OCI-LY7 (cell line): Measurements from ENCODE around the gene MRPL20. TPM values are rescaled to one million over a fixed set of nuclear protein-coding genes. Genes with fewer than 3 reads are reported as not detected.
A peak's percentile ranks its signal among the peaks of the same experiment; 100 is the strongest.

Experiments
- BruUV-seq: library from RNA; stranded (reverse); fragments of 400-500 nt; replicated peaks from 2 replicates; lab custom pipeline; 2021; lab: Mats Ljungman, UMichigan
- CTCF ChIA-PET: fragments of 300-600 bp; sonication (Branson Sonifier 250); formaldehyde crosslinking; loops from one replicate; lab custom pipeline; 2022; ENCODE audit warnings: antibody characterized with exemption; ENCODE audit not compliant: unreplicated experiment; lab: Charles Lee
- POLR2A ChIA-PET: fragments of 300-600 bp; sonication (Branson Sonifier 250); formaldehyde crosslinking; loops from one replicate; lab custom pipeline; 2022; ENCODE audit warnings: antibody characterized with exemption; lab: Charles Lee
- DNase-seq: peaks from one replicate; pipeline ENCODE4 v3.0.0-alpha.2; 2015; ENCODE audit warnings: low spot score
- H2AFZ ChIP-seq: fragments of 200-600 bp; sonication (generic), shearing (Covaris generic); 2 replicates; pipeline ENCODE4 v1.6.1; 2014; ENCODE audit warnings: mild to moderate bottlenecking, antibody characterized with exemption, low read length, moderate library complexity
- H3K27ac ChIP-seq: fragments of 200-600 bp; sonication (generic); 2 replicates; pipeline ENCODE4 v1.5.1; 2014; ENCODE audit warnings: mixed run types, low read depth, mild to moderate bottlenecking, moderate library complexity, low read length, inconsistent platforms; ENCODE audit not compliant: poor library complexity, severe bottlenecking
- H3K36me3 ChIP-seq: fragments of 200-600 bp; sonication (generic); 2 replicates; pipeline ENCODE4 v1.6.1; 2014; ENCODE audit warnings: mild to moderate bottlenecking, antibody characterized with exemption, low read length, moderate library complexity, mixed read lengths; ENCODE audit not compliant: insufficient read depth
- H3K4me1 ChIP-seq: fragments of 200-600 bp; sonication (generic); 2 replicates; pipeline ENCODE4 v1.5.1; 2014; ENCODE audit warnings: mild to moderate bottlenecking, low read length; ENCODE audit not compliant: insufficient read depth, poor library complexity, severe bottlenecking
- H3K4me2 ChIP-seq: fragments of 200-600 bp; sonication (generic); 2 replicates; pipeline ENCODE4 v1.6.1; 2014; ENCODE audit warnings: mild to moderate bottlenecking, low read length
- H3K4me3 ChIP-seq: fragments of 200-600 bp; sonication (generic); 2 replicates; pipeline ENCODE4 v1.5.1; 2014; ENCODE audit warnings: mild to moderate bottlenecking, low read depth, low read length; ENCODE audit not compliant: poor library complexity, severe bottlenecking
- H3K79me2 ChIP-seq: fragments of 200-600 bp; sonication (generic); 2 replicates; pipeline ENCODE4 v1.6.1; 2016; ENCODE audit warnings: low read depth, mild to moderate bottlenecking, low read length, moderate library complexity, mixed read lengths; ENCODE audit not compliant: insufficient read depth
- H3K9me2 ChIP-seq: fragments of 200-600 bp; sonication (generic); 2 replicates; pipeline ENCODE4 v1.6.1; 2016; ENCODE audit warnings: mild to moderate bottlenecking, low read length, mixed read lengths; ENCODE audit not compliant: insufficient read depth
- H3K9me3 ChIP-seq: fragments of 200-600 bp; sonication (generic); 2 replicates; pipeline ENCODE4 v1.6.1; 2014; ENCODE audit warnings: mild to moderate bottlenecking, mixed run types, low read length, mixed read lengths
- H4K20me1 ChIP-seq: fragments of 200-600 bp; sonication (generic); 2 replicates; pipeline ENCODE4 v1.6.1; 2014; ENCODE audit warnings: mild to moderate bottlenecking, antibody characterized with exemption, low read length, moderate library complexity, mixed read lengths; ENCODE audit not compliant: insufficient read depth
- CTCF ChIP-seq: fragments of 200-600 bp; sonication (generic); conservative IDR thresholded peaks from 2 replicates; pipeline ENCODE4 v1.5.1; 2014; ENCODE audit warnings: mild to moderate bottlenecking, antibody characterized with exemption, low read length, moderate library complexity, mixed read lengths
- EZH2phosphoT487 ChIP-seq: fragments of 200-600 bp; sonication (generic); IDR thresholded peaks from 2 replicates; pipeline ENCODE4 v1.6.1; 2018; ENCODE audit warnings: low read depth, borderline replicate concordance, mild to moderate bottlenecking, mixed run types, antibody characterized with exemption, low read length, moderate library complexity, mixed read lengths
- intact Hi-C: fragments of 100-400 bp; cut with micrococcal nuclease; formaldehyde crosslinking; loops from one replicate; pipeline ENCODE4 v1.10.0; 2022; ENCODE audit not compliant: unreplicated experiment
- total RNA-seq, 2 experiments: library from RNA; depleted of rRNA in 1 of 2; stranded (reverse); fragments of >200 nt in 1 of 2; shearing (Covaris generic) in 1 of 2; gene quantifications; 2 replicates each; pipeline ENCODE4 v1.2.3, GENCODE V29; 2014 to 2022

Gene MRPL20
- total RNA-seq, 2 experiments from 2014 or later: 143 to 165 TPM

GRCh38 chr1:1442069-1442770 is 35.1 kb upstream of the MRPL20 start:
- intact Hi-C loops: loop anchor here (5.0 kb wide), 1 partner anchor 60 kb away; no protein-coding TSS in a partner anchor
- Histone ChIP-seq H3K9me2 (no peaks in the 10 kb centered on the region), H2AFZ (no peak overlapping the region), H3K36me3 (no peaks in the 10 kb centered on the region), H3K79me2 (no peaks in the 10 kb centered on the region), H3K27ac (no peak overlapping the region), H4K20me1 (no peaks in the 10 kb centered on the region), H3K4me1 (no peaks in the 10 kb centered on the region), H3K9me3 (no peaks in the 10 kb centered on the region), H3K4me2 (no peak overlapping the region), H3K4me3 (no peak overlapping the region)
- DNase-seq: no peak
- CTCF ChIA-PET: no interaction called here
- BruUV-seq: no TSS peak
- TF ChIP-seq EZH2phosphoT487: no peak
- no peak for TF ChIP-seq CTCF
- POLR2A ChIA-PET: no interaction called here

GRCh38 chr1:1441002-1441888 is 34.2 kb upstream of the MRPL20 start:
- no peak overlapping the region for H3K4me2 ChIP-seq

More at GRCh38 chr1:1441002-1441888, 34.2 kb upstream of the MRPL20 start:
- TF ChIP-seq EZH2phosphoT487 (no peak), CTCF (peak; percentile 82)
- H2AFZ ChIP-seq: no peak overlapping the region
- H3K9me3 ChIP-seq: no peaks in the 10 kb centered on the region
- DNase-seq: peak; percentile 52
- intact Hi-C loops: loop anchor here (5.0 kb wide), 1 partner anchor 61 kb away; no protein-coding TSS in a partner anchor
- POLR2A ChIA-PET: no interaction called here
- H3K9me2 ChIP-seq: no peaks in the 10 kb centered on the region
- H3K36me3 ChIP-seq: no peaks in the 10 kb centered on the region
- H3K79me2 ChIP-seq: no peaks in the 10 kb centered on the region
- H3K4me1 ChIP-seq: no peaks in the 10 kb centered on the region
- no peaks in the 10 kb centered on the region for H4K20me1 ChIP-seq
- no peak overlapping the region for H3K4me3 ChIP-seq
- BruUV-seq: no TSS peak
- H3K27ac ChIP-seq: no peak overlapping the region
- CTCF ChIA-PET: no interaction called here
